GM18519 (cell line): ENCODE data around the gene PDE4D.
A peak's percentile ranks its signal among the peaks of the same experiment; 100 is the strongest.

Experiments
- ATAC-seq: cut with Tn5 transposase; IDR thresholded peaks from one replicate; pipeline ENCODE4 v1.9.1; 2021; ENCODE audit warnings: mild to moderate bottlenecking, moderate library complexity; ENCODE audit not compliant: unreplicated experiment, low FRiP score

PDE4D gene

DNA sequence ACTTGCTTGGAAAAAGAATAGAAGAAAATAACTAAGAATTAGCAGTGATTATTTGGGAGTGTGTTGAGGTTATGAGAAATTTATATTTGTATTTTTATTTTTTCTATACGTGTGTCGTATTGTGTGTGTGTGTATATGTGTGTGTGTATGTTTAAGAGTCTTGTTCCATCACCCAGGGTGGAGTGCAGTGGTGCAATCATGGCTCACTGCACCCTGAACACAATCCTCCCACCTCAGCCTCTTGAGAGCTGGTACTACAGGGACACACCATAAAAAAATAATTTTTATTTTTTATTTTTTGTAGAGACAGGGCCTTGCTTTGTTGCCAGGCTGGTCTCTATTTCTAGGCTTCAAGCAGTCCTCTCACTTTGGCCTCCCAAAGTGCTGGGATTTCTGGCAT is 643.8 kb downstream of the PDE4D start:
- ATAC-seq = no peak

DNA sequence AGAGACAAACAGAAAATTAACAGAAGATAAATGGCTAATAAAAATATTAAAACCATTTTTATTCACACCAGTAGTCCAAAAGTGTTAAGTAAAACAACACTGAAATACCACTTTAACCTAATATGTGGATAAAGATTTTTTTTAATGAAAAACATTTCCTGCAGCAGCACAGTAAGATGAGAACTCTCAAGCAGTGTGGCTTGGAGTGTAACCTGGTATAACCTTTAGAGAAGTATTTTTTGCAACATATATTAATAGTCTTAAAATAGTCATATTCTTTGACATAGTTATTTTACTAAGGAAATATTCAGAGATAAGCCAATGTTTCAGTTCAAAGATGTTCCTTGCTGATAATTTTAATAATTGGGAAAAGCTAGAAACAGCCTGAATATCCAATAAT is 644.4 kb downstream of the PDE4D start:
- no peak for ATAC-seq

- no peak for ATAC-seq
Measured at GRCh38 chr5:59246882-59247281, 646.6 kb downstream of the PDE4D start.

DNA sequence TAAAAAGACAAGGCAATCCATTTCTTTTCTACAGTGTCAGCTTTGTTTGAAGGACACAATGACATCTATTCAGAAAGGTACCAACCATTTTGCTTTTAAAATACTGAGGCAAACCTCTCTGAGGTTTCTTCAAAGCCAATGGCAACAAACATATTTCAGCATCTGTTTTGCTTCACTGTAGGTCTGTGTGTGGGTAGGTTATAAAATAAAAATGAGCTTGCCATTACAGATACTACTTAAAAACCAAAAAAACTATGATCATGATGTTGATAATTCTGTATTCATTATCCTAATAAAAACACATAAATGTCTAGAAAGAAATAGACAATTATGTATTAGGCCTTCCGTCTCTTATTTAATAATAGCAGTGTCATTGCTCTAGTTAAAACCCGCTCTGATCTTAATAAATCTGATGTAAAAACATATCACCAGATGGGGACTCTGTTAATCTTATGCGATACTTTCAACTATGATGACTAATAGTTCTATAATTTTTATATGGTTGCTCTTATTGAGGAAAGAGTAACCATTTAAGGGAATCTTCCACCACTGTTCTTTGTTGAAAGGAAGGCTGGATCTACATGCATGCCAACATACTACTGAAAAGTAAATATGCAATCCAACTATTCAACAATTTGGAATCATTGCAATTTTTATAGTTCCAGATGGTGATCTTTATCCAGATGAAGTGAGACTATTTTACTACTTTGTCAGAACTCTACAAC is 647.2 kb downstream of the PDE4D start:
- ATAC-seq = no peak

- ATAC-seq = no peak
Measured at GRCh38 chr5:59245198-59245597, 648.3 kb downstream of the PDE4D start.

- ATAC-seq = no peak
Measured at GRCh38 chr5:59241552-59241951, 652.0 kb downstream of the PDE4D start.

- ATAC-seq = no peak
Measured at GRCh38 chr5:59241119-59241518, 652.4 kb downstream of the PDE4D start.

DNA sequence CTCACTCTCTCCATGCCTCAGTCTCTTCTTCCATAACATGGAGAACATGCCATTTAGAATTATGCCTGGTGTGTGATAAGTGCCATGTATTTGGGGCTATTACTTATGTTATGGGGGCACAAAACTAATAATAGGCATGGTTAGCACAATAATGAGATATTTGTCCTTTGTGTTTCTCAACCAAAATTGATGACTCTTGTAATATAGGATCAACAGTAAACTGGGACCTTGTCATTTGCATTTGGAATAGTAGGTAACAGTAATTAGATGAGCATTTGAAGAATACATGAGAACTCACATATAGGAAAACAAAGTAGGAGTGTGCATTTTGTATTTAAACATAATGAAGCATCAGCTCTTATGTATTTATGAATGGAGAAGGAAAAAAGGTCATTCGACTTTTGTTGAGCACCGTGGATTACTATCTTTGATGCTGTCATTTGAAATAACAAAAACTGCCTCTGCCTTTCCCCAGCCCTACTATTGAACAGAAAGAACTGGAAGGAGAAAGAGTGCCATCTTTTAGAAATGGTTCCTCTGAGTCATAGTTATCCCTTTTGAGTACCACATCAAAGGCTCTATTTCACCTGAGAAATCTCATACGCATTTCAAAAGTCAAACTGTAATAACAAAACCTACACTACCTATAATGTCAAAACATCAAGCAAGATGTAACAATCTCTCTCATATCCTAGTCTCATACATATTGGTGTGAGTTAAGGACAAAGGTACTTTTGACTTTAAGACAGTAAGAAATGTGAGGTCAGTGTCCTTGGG is 655.2 kb downstream of the PDE4D start:
- ATAC-seq = peak; percentile 93

DNA sequence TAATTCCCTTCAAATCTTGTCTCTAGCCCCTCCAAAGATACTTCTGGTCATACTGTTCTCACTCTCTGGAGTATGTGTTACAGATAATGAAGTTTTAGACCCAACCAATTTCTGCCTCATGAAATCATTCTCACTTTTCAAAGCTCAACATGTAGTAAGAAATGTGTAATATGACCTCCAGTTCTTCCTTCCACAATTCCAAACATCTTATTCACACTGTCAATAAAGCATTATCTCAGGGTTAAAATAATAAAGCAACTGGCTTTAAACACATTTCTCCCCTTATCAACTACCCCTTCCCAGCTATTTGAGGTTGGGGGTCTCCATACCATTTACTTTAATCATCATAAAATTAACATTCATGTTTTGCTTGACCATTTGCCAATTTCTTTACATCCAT is 656.5 kb downstream of the PDE4D start:
- ATAC-seq = no peak

DNA sequence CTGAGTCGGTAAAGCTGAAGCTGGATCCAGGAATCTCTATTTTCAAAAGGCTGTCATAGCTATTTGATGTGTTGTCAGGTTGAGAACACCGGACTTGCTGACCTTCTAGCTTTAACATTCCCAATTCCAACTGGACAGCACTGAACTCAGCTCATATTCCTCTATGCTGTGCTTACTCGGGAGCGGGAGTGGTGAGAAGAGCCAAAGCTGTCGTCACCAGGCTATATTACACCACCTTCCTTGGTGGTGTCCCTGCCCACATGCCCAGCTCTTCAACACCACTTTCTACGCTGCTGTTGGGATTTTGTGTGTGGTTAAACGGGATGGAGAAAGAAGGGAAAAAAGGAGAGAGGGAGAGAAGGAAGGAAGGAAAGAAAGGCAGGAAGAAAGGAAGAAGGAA is 657.1 kb downstream of the PDE4D start:
- no peak for ATAC-seq

GRCh38 chr5:59234236-59234635 is 659.3 kb downstream of the PDE4D start:
- ATAC-seq = no peak

DNA sequence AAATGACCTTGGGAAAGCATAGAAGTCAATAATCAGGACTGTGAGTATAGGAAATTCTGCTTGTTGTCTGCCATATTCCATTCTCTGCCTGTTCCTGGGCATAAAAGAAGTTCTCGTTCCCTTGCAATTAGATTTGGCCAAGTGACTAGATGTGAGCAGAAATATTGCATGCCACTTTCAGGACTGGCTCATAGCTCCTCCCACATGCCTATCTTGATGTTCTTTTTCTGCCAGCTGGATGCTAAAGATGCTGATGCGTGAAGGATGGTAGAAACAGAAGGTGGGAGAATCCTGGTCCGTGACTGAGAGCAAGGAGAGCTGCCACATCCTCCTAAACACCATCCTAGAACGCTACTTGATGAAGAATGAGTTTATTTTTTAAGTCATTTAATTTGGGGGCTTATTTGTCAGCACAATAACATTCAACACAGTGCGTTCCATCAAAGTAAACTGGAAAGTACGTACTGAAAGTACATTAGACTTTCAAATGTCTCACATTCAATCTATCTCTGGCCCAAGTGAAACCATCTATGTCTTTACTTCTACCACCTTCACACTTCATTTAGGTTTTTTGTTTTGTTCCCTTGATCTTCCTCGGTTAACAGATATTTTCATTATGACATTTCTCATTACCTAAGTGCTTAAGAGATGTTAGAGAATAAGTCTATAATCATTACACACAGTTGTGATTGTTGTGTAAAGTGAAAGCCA is 662.1 kb downstream of the PDE4D start:
- ATAC-seq = no peak

DNA sequence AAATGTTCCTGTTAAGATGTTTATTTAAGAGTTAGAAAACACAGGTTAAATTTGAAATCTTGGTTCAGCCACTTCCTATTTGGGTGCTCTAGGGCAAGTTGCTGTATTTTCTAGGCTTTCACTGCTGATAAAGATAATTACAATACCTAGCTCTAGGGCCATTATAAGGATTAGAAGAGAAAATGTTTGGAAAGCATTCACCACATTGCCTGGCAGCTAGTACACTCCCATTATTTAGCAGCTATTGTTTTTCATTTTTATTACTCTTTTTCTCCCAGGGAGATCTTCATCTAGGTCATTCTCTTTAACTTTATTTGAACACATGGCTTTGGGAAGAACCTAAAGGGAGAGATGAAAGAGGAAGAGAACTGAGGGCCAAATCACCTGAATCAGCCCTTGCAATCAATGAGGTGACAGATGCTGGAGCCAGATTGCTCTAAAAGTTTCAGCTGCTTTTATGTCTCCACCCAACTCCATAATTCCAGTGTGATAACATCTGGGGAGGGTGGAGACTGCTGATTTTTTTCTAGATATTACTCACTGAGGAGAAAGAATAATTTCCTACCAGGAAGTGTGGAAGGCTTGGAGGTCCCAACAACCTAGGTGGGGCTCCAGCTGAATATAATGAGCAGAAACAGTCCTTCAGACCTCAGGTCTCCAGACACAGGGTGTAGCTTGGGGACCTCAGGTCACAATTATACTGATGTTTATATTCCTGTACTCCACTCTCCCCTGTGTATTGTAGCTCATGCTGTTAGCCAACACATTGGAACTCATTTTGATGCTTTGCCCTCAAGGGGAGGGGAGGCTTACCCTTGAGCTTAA is 670.6 kb downstream of the PDE4D start:
- ATAC-seq = no peak

- ATAC-seq = no peak
Measured at GRCh38 chr5:59221769-59222168, 671.8 kb downstream of the PDE4D start.

DNA sequence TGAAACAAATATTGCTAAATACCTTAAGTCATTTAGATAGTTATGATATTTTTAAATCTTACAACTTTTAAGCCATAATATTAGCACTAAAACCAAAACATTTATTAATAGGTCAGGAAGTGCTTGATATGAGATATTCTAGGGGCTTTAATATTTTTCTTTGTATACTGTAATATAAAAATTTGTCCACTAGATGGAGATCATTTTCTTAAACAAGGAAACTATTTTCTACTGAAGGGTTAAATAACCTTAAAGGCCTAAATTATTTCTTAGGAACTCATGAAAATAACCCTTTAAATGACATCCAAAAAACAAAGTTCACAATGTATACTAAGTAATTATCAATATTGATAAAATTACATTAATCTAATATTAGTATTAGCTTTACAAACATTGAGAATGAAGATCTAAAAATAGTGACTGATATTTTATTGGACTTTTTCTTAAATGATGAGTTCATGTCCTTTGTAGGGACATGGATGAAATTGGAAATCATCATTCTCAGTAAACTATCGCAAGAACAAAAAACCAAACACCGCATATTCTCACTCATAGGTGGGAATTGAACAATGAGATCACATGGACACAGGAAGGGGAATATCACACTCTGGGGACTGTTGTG is 675.0 kb downstream of the PDE4D start:
- ATAC-seq = no peak

DNA sequence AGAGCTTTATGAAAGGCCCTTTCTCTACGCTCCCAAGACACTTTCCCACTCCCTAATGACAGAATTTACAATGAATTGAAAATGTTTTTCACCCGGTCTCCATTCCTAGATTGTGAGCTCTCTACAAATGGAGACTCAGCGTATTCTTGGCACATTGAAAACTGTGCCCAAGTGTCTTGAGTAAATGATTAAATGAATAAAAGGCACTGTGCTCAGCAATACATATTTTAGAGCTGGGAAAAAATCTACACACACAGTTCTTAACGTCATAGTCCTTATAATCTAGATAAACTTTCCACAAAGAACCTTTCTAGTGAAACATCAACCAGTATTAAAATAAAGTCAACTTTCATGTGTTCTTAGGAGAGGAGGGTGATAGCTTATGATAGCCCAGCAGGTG is 676.7 kb downstream of the PDE4D start:
- ATAC-seq = no peak

DNA sequence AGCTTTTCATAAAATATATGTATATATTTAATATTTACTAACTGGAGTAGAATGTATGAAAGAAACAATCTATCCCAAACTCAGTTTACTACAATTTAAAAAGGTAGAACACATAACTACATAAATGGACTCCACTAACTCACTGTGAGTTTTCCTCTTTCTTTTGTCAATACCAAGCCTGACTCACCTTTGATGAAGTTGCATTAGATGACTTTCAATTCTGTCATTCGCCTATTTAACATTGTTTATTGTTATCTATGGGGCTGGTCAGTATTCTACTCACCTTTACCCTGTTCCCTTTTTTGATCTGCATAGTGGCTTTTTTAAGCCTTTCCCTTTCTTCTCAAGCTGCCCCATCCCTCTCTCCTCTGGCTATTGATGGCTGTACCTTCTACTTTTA is 680.9 kb downstream of the PDE4D start:
- no peak for ATAC-seq

GRCh38 chr5:59209758-59210359 is 683.7 kb downstream of the PDE4D start:
- ATAC-seq = no peak

- ATAC-seq = no peak
Measured at GRCh38 chr5:59208474-59208873, 685.1 kb downstream of the PDE4D start.

- ATAC-seq = no peak
Measured at GRCh38 chr5:59207401-59207800, 686.1 kb downstream of the PDE4D start.
